Keratinocyte (primary cell): ENCODE measurements around the gene BARD1. TPM values are rescaled to one million over a fixed set of nuclear protein-coding genes. Genes with fewer than 3 reads are reported as not detected.

Experiments used
- DNase-seq: peaks from one replicate; pipeline ENCODE4 v3.0.0-alpha.2; 2011; ENCODE audit warnings: low read depth, missing footprints, low spot score
- FAIRE-seq: peaks from 2 replicates; lab custom pipeline; 2011; peaks lifted over from hg19 to GRCh38; lab: Jason Lieb, UNC
- H2AFZ ChIP-seq: 2 replicates; pipeline ENCODE4 v1.6.0; 2012; ENCODE audit warnings: low read length, control low read depth, inconsistent platforms; ENCODE audit not compliant: control insufficient read depth
- H3K27ac ChIP-seq: 2 replicates; pipeline ENCODE4 v1.5.1; 2011; ENCODE audit warnings: low read length; ENCODE audit not compliant: control insufficient read depth, insufficient read depth
- H3K27me3 ChIP-seq: 3 replicates; pipeline ENCODE4 v1.6.0; 2011; ENCODE audit warnings: low read length; ENCODE audit not compliant: control insufficient read depth, insufficient read depth; ENCODE audit errors: extremely low read depth
- H3K36me3 ChIP-seq, 2 experiments: 2 replicates in 1 of 2; 3 replicates in 1 of 2; pipeline ENCODE4 v1.5.1; 2011; ENCODE audit warnings: low read length in 2 of 2, mild to moderate bottlenecking in 1 of 2; ENCODE audit not compliant: control insufficient read depth in 2 of 2, insufficient read depth in 2 of 2; ENCODE audit errors: extremely low read depth in 1 of 2
- H3K4me1 ChIP-seq: 3 replicates; pipeline ENCODE4 v1.5.1; 2011; ENCODE audit warnings: low read length; ENCODE audit not compliant: control insufficient read depth, insufficient read depth; ENCODE audit errors: extremely low read depth
- H3K4me2 ChIP-seq: 3 replicates; pipeline ENCODE4 v1.6.0; 2011; ENCODE audit warnings: low read depth, low read length; ENCODE audit not compliant: control insufficient read depth, insufficient read depth; ENCODE audit errors: extremely low read depth
- H3K4me3 ChIP-seq, 3 experiments: fragments of 200-600 bp in 1 of 3; sonication (generic) in 1 of 3; 2 replicates in 2 of 3; 3 replicates in 1 of 3; pipeline ENCODE4 v1.5.1; 2011 to 2016; ENCODE audit warnings: low read length in 3 of 3, mild to moderate bottlenecking in 3 of 3, control low read depth in 2 of 3, inconsistent platforms in 1 of 3, low read depth in 1 of 3, mixed read lengths in 1 of 3, mixed run types in 1 of 3, moderate library complexity in 1 of 3; ENCODE audit not compliant: control insufficient read depth in 2 of 3, insufficient read depth in 2 of 3; ENCODE audit errors: extremely low read depth in 1 of 3
- H3K79me2 ChIP-seq: 2 replicates; pipeline ENCODE4 v1.6.0; 2012; ENCODE audit warnings: low read length; ENCODE audit not compliant: control insufficient read depth, insufficient read depth
- H3K9ac ChIP-seq: 3 replicates; pipeline ENCODE4 v1.6.0; 2011; ENCODE audit warnings: low read length; ENCODE audit not compliant: control insufficient read depth, insufficient read depth; ENCODE audit errors: extremely low read depth
- H3K9me1 ChIP-seq: 3 replicates; pipeline ENCODE4 v1.6.0; 2011; ENCODE audit warnings: low read length; ENCODE audit not compliant: control insufficient read depth, insufficient read depth; ENCODE audit errors: extremely low read depth
- H3K9me3 ChIP-seq: 2 replicates; pipeline ENCODE4 v1.5.1; 2012; ENCODE audit warnings: low read depth, low read length; ENCODE audit not compliant: control insufficient read depth
- H4K20me1 ChIP-seq: 3 replicates; pipeline ENCODE4 v1.6.0; 2011; ENCODE audit warnings: low read length; ENCODE audit not compliant: control insufficient read depth, insufficient read depth; ENCODE audit errors: extremely low read depth
- CTCF ChIP-seq, 3 experiments: IDR thresholded peaks in 1 of 3; conservative IDR thresholded peaks in 1 of 3; optimal IDR thresholded peaks in 1 of 3; 2 replicates in 2 of 3; 3 replicates in 1 of 3; pipeline versions ENCODE3 to v1.5.1; 2011; ENCODE audit warnings: low read length in 3 of 3, mild to moderate bottlenecking in 3 of 3, moderate library complexity in 2 of 3, control low read depth in 1 of 3, inconsistent platforms in 1 of 3; ENCODE audit not compliant: insufficient read depth in 2 of 3; ENCODE audit errors: extremely low read depth in 1 of 3
- EZH2 ChIP-seq: IDR thresholded peaks from one replicate; pipeline ENCODE4 v1.6.1; 2012; ENCODE audit warnings: inconsistent platforms, mild to moderate bottlenecking, low read length, moderate library complexity
- dilution Hi-C: fragments of 300-500 bp; cut with MboI; formaldehyde crosslinking; loops from one replicate; pipeline ENCODE4 v1.7.0; 2020; ENCODE audit warnings: low sequenced_read_pairs; ENCODE audit not compliant: extremely low pct_ligation_motif_present
- polyA plus RNA-seq, 5 experiments: library from polyadenylated mRNA; depleted of rRNA in 3 of 5; stranded (reverse) in 3 of 5; stranded (forward) in 1 of 5; unstranded in 1 of 5; fragments of >200 nt; gene quantifications; 1 replicate in 1 of 5; 2 replicates in 3 of 5; 3 replicates in 1 of 5; pipeline versions ENCODE4 v1.2.1 to v1.2.3, GENCODE V29; 2011 to 2012; ENCODE audit warnings: missing spikeins in 2 of 5, low read depth in 1 of 5, low replicate concordance in 1 of 5

BARD1 gene
- polyA plus RNA-seq, 1 donor (not counting 4 experiments of a cell fraction or from before 2014, with no cell fraction given): 4.6 TPM

- peaks cover 0 to 3% of the 10 kb centered on the region in 2 experiments for H3K36me3 ChIP-seq
- peaks cover 88% of the 10 kb centered on the region for H3K79me2 ChIP-seq
- H3K27ac ChIP-seq: no peak overlapping the region
- FAIRE-seq: no peak
- H3K9ac ChIP-seq: no peak overlapping the region
- dilution Hi-C loops: no loop called here
- TF ChIP-seq EZH2 (no peak), CTCF (optimal IDR thresholded peaks at IDR 0.05 in 1 of 3, IDR thresholded peaks at IDR 0.05 in 1 of 3, conservative IDR thresholded peaks at IDR 0.05 in 1 of 3; ENCODE audit: extremely low read depth in 1 of 3, insufficient read depth in 2 of 3, low read length in 3 of 3) (no peak)
- no peaks in the 10 kb centered on the region for H4K20me1 ChIP-seq
- H3K4me2 ChIP-seq: no peak overlapping the region
- H2AFZ ChIP-seq: no peak overlapping the region
- no peaks in the 10 kb centered on the region for H3K27me3 ChIP-seq
- no peaks in the 10 kb centered on the region for H3K9me3 ChIP-seq
- peaks cover 14% of the 10 kb centered on the region for H3K4me1 ChIP-seq
- DNase-seq: no peak
- no peaks in the 10 kb centered on the region for H3K9me1 ChIP-seq
- H3K4me3 ChIP-seq: no peak overlapping the region
Observed at GRCh38 chr2:214801768-214802397, 7.6 kb downstream of the BARD1 start.

- Histone ChIP-seq H3K9me1 (no peaks in the 10 kb centered on the region), H4K20me1 (no peaks in the 10 kb centered on the region), H2AFZ (no peak overlapping the region), H3K27ac (no peak overlapping the region), H3K9me3 (no peaks in the 10 kb centered on the region), H3K4me3 (no peak overlapping the region), H3K27me3 (no peaks in the 10 kb centered on the region), H3K4me1 (peaks cover 10% of the 10 kb centered on the region), H3K36me3 (peaks cover 0 to 1% of the 10 kb centered on the region in 2 experiments), H3K79me2 (peaks cover 85% of the 10 kb centered on the region), H3K9ac (no peak overlapping the region), H3K4me2 (no peak overlapping the region)
- no peak for DNase-seq
- FAIRE-seq: no peak
- TF ChIP-seq CTCF (optimal IDR thresholded peaks at IDR 0.05 in 1 of 3, IDR thresholded peaks at IDR 0.05 in 1 of 3, conservative IDR thresholded peaks at IDR 0.05 in 1 of 3; ENCODE audit: extremely low read depth in 1 of 3, insufficient read depth in 2 of 3, low read length in 3 of 3) (no peak), EZH2 (no peak)
- dilution Hi-C loops: no loop called here
Observed at GRCh38 chr2:214801068-214801467, 8.4 kb downstream of the BARD1 start.
